Neural progenitor cell (in vitro differentiated cells): Measurements from ENCODE around the gene JPH2. TPM values are rescaled to one million over a fixed set of nuclear protein-coding genes. Genes with fewer than 3 reads are reported as not detected.

Experiments used
- DNase-seq: peaks from one replicate; pipeline ENCODE4 v3.0.0-alpha.2; 2016; ENCODE audit warnings: low spot score
- H2AFZ ChIP-seq: fragments of 200-600 bp; sonication (generic); replicated peaks from 2 replicates; pipeline ENCODE4 v1.6.1; 2016; ENCODE audit warnings: antibody characterized with exemption
- H3F3A ChIP-seq: fragments of 200-600 bp; sonication (generic); 2 replicates; pipeline ENCODE4 v1.6.1; 2016; ENCODE audit warnings: antibody characterized with exemption, low read depth
- H3K27ac ChIP-seq: fragments of 200-600 bp; sonication (generic); 2 replicates; pipeline ENCODE4 v1.5.1; 2016; ENCODE audit warnings: mild to moderate bottlenecking
- H3K27me3 ChIP-seq: fragments of 200-600 bp; sonication (generic); 2 replicates; pipeline ENCODE4 v1.6.1; 2016; ENCODE audit warnings: mild to moderate bottlenecking, moderate library complexity
- H3K36me3 ChIP-seq: fragments of 200-600 bp; sonication (generic); 2 replicates; pipeline ENCODE4 v1.5.1; 2016
- H3K4me1 ChIP-seq: fragments of 200-600 bp; sonication (generic); 2 replicates; pipeline ENCODE4 v1.6.1; 2016; ENCODE audit warnings: mixed run types
- H3K4me2 ChIP-seq: fragments of 200-600 bp; sonication (generic); 2 replicates; pipeline ENCODE4 v1.6.1; 2016
- H3K4me3 ChIP-seq: fragments of 200-600 bp; sonication (generic); 2 replicates; pipeline ENCODE4 v1.5.1; 2016
- H3K79me2 ChIP-seq: fragments of 200-600 bp; sonication (generic); 2 replicates; pipeline ENCODE4 v1.6.1; 2016; ENCODE audit warnings: low read depth
- H3K9ac ChIP-seq: fragments of 200-600 bp; sonication (generic); 2 replicates; pipeline ENCODE4 v1.6.1; 2016
- H3K9me3 ChIP-seq: fragments of 200-600 bp; sonication (generic); 2 replicates; pipeline ENCODE4 v1.5.1; 2016; ENCODE audit warnings: low read depth
- H4K20me1 ChIP-seq: fragments of 200-600 bp; sonication (generic); 2 replicates; pipeline ENCODE4 v1.6.1; 2016; ENCODE audit warnings: low read depth
- H3K27ac Mint-ChIP-seq: 3 replicates; pipeline ENCODE4 v1.8.0; 2021; ENCODE audit warnings: mixed read lengths
- H3K27me3 Mint-ChIP-seq: 2 replicates; pipeline ENCODE4 v1.8.0; 2022; ENCODE audit warnings: low read depth, mild to moderate bottlenecking, inconsistent platforms, moderate library complexity, mixed read lengths; ENCODE audit not compliant: insufficient read depth
- H3K36me3 Mint-ChIP-seq: 3 replicates; pipeline ENCODE4 v1.8.0; 2021; ENCODE audit warnings: mixed read lengths
- H3K4me1 Mint-ChIP-seq: 3 replicates; pipeline ENCODE4 v1.8.0; 2021; ENCODE audit warnings: mixed read lengths
- H3K4me3 Mint-ChIP-seq: 3 replicates; pipeline ENCODE4 v1.8.0; 2021; ENCODE audit warnings: mild to moderate bottlenecking, moderate library complexity, mixed read lengths
- H3K9me3 Mint-ChIP-seq: 3 replicates; pipeline ENCODE4 v1.8.0; 2020; ENCODE audit warnings: mixed read lengths
- EZH2 ChIP-seq: fragments of 200-600 bp; sonication (generic); IDR thresholded peaks from 2 replicates; pipeline ENCODE4 v1.6.1; 2017; ENCODE audit warnings: antibody characterized with exemption, mild to moderate bottlenecking, moderate library complexity
- EZH2phosphoT487 ChIP-seq: fragments of 200-600 bp; sonication (generic); IDR thresholded peaks from 2 replicates; pipeline ENCODE4 v1.6.1; 2017; ENCODE audit warnings: antibody characterized with exemption
- total RNA-seq: library from RNA; depleted of rRNA; stranded (reverse); fragments of >200 nt; gene quantifications from 2 replicates; pipeline ENCODE4 v1.2.3, GENCODE V29; 2015; ENCODE audit warnings: low replicate concordance
- TF ChIP-seq, protein P1 (sequence below): fragments of 200-600 bp; sonication (generic); IDR thresholded peaks from 2 replicates; pipeline ENCODE4 v1.5.1; 2017; ENCODE audit warnings: antibody characterized with exemption, mild to moderate bottlenecking

The JPH2 gene
- total RNA-seq, 1 donor from 2014 or later, result not detected

DNA sequence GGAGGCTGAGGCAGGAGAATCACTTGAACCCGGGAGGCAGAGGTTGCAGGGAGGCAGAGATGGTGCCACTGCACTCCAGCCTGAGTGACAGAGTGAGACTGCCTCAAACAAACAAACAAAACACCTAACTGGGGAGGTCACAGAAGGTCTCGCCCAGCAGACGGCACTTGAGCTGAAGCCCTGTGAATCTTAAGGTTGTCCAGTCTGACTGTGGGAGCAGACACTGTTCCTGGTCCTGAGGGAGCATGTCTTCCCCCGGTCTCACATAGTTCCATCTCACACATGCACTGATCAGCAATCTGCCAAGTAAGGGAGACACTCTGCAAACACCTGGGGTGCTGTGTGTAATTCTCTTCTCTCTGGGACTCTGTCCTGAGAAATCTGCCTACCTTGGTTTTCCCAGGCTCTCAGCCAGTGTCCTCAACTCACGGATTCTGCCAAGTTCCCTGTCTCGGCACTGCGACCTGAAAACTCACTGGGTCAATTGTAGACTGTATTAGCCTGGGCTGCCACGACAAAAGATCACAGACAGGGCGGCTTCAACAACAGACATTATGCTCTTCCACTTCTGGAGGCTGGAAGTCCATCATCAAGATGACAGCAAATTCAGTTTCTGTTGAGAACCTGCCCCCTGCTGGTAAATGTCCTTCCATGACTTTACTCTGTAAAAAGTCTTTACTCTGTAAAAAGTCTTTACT lies 94.3 kb downstream of the JPH2 start:
- H3K27ac Mint-ChIP-seq, result peak overlapping the region; percentile 59
- no peaks in the 10 kb centered on the region for H3K79me2 ChIP-seq
- H3F3A ChIP-seq, result no peaks in the 10 kb centered on the region
- no peaks in the 10 kb centered on the region for H3K27me3 ChIP-seq
- DNase-seq, result peak; percentile 72
- no peak overlapping the region for H3K27ac ChIP-seq
- no peak overlapping the region for H3K9ac ChIP-seq
- H3K36me3 Mint-ChIP-seq, result no peaks in the 10 kb centered on the region
- TF ChIP-seq EZH2phosphoT487 (no peak), EZH2 (no peak)
- TF ChIP-seq, protein P1, sequence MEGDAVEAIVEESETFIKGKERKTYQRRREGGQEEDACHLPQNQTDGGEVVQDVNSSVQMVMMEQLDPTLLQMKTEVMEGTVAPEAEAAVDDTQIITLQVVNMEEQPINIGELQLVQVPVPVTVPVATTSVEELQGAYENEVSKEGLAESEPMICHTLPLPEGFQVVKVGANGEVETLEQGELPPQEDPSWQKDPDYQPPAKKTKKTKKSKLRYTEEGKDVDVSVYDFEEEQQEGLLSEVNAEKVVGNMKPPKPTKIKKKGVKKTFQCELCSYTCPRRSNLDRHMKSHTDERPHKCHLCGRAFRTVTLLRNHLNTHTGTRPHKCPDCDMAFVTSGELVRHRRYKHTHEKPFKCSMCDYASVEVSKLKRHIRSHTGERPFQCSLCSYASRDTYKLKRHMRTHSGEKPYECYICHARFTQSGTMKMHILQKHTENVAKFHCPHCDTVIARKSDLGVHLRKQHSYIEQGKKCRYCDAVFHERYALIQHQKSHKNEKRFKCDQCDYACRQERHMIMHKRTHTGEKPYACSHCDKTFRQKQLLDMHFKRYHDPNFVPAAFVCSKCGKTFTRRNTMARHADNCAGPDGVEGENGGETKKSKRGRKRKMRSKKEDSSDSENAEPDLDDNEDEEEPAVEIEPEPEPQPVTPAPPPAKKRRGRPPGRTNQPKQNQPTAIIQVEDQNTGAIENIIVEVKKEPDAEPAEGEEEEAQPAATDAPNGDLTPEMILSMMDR, result peak; percentile 62
- H3K36me3 ChIP-seq, result no peaks in the 10 kb centered on the region
- H3K27me3 Mint-ChIP-seq, result peaks cover 4% of the 10 kb centered on the region
- H3K9me3 ChIP-seq, result no peaks in the 10 kb centered on the region
- H3K4me2 ChIP-seq, result no peak overlapping the region
- no peaks in the 10 kb centered on the region for H4K20me1 ChIP-seq
- no peak overlapping the region for H3K4me3 ChIP-seq
- no peaks in the 10 kb centered on the region for H3K4me1 ChIP-seq
- H3K9me3 Mint-ChIP-seq, result no peaks in the 10 kb centered on the region
- H3K4me1 Mint-ChIP-seq, result no peaks in the 10 kb centered on the region
- no peak overlapping the region for H3K4me3 Mint-ChIP-seq
- no peak overlapping the region for H2AFZ ChIP-seq

DNA sequence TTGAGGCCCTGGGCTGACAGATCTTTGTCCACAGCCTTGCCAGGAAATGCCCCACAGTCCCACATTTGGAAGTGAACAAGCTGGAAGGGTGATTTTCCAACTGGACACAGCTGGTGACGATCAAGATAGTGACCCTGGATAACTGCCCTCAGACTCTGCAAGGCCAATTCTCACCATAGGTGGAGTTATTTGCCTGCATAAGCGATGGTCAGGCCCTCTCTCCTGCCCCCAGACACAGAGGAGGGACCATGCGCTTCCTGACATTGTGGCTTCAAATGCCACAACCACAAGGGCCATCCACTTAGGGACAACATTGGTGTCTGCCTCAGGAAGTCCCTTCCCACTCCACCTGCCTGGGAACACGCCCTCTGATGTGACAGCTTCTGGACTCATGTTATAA lies 96.0 kb downstream of the JPH2 start:
- Histone ChIP-seq H3K36me3 (no peaks in the 10 kb centered on the region), H3K4me2 (no peak overlapping the region), H3K4me1 (no peaks in the 10 kb centered on the region), H3K79me2 (no peaks in the 10 kb centered on the region), H3K9me3 (no peaks in the 10 kb centered on the region), H3K9ac (no peak overlapping the region), H3F3A (no peaks in the 10 kb centered on the region), H2AFZ (no peak overlapping the region), H4K20me1 (no peaks in the 10 kb centered on the region), H3K27ac (no peak overlapping the region), H3K4me3 (no peak overlapping the region), H3K27me3 (no peaks in the 10 kb centered on the region)
- no peak for TF ChIP-seq EZH2
- TF ChIP-seq EZH2phosphoT487, result no peak
- TF ChIP-seq, protein P1, result no peak
- no peaks in the 10 kb centered on the region for H3K4me1 Mint-ChIP-seq
- no peaks in the 10 kb centered on the region for H3K9me3 Mint-ChIP-seq
- no peak overlapping the region for H3K4me3 Mint-ChIP-seq
- H3K27ac Mint-ChIP-seq, result no peak overlapping the region
- no peaks in the 10 kb centered on the region for H3K36me3 Mint-ChIP-seq
- no peak for DNase-seq
- H3K27me3 Mint-ChIP-seq, result peaks cover 4% of the 10 kb centered on the region

DNA sequence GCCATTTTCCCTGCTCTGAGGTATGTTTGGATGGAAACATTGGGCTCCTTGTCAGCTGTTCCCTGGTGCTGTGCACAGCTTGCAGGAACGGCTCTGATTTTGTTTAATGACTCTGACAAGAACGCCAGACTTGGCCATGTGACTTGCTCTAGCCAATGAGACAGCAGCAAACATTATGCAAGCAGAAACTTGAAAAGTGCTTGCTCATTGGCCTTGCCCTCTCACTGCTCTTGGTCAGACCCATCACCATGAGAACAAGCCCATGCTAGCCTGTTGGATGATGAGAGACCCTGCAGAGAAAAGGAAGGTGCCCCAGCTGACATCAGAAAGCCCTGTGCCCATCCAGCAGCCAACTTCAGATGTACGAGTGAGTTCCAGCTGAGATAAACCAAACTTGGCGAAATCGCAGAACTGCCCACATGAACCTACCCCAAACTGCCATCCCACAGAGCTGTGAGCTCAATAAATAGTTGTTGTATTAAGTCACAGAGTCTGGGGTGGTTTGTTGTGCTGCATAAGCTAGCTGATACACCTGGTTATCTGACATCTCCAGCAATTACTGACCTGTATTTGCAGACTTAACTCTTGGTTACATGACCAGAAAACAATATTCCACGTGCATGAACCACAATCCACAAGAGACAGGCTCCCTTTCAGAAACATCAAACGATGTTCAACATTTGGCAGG lies 96.9 kb downstream of the JPH2 start:
- no peaks in the 10 kb centered on the region for H3K4me1 ChIP-seq
- no peak overlapping the region for H3K4me2 ChIP-seq
- no peak overlapping the region for H3K27ac ChIP-seq
- no peaks in the 10 kb centered on the region for H3F3A ChIP-seq
- H3K9ac ChIP-seq, result no peak overlapping the region
- H3K27me3 ChIP-seq, result no peaks in the 10 kb centered on the region
- Mint-ChIP-seq H3K4me1 (no peaks in the 10 kb centered on the region), H3K9me3 (no peaks in the 10 kb centered on the region), H3K4me3 (no peak overlapping the region), H3K36me3 (no peaks in the 10 kb centered on the region), H3K27ac (no peak overlapping the region), H3K27me3 (peaks cover 4% of the 10 kb centered on the region)
- H2AFZ ChIP-seq, result peak overlapping the region; percentile 64
- no peaks in the 10 kb centered on the region for H3K79me2 ChIP-seq
- H4K20me1 ChIP-seq, result no peaks in the 10 kb centered on the region
- no peaks in the 10 kb centered on the region for H3K9me3 ChIP-seq
- no peaks in the 10 kb centered on the region for H3K36me3 ChIP-seq
- no peak overlapping the region for H3K4me3 ChIP-seq
- TF ChIP-seq, protein P1, result no peak
- no peak for TF ChIP-seq EZH2
- TF ChIP-seq EZH2phosphoT487, result no peak
- no peak for DNase-seq
